K562 (cell line): ENCODE results near the gene PRMT3. TPM values are rescaled to one million over a fixed set of nuclear protein-coding genes. Genes with fewer than 3 reads are reported as not detected.

Source experiments
- CBFA2T2 ChIP-seq: fragments of 450-650 bp; conservative IDR thresholded peaks from 2 replicates; pipeline ENCODE4 v1.6.1; 2017; ENCODE audit warnings: mild to moderate bottlenecking
- EGR1 ChIP-seq: fragments of 450-650 bp; conservative IDR thresholded peaks from 2 replicates; pipeline ENCODE4 v1.6.1; 2017; ENCODE audit warnings: mild to moderate bottlenecking
- GATAD2B ChIP-seq: fragments of 450-650 bp; IDR thresholded peaks from 2 replicates; pipeline ENCODE4 v1.6.1; 2017; ENCODE audit warnings: mild to moderate bottlenecking, borderline replicate concordance
- HDAC2 ChIP-seq: fragments of 450-650 bp; IDR thresholded peaks from 2 replicates; pipeline ENCODE4 v1.6.1; 2016; ENCODE audit warnings: mild to moderate bottlenecking
- HMBOX1 ChIP-seq: sonication (generic); IDR thresholded peaks from 2 replicates; pipeline ENCODE4 v1.6.1; 2016
- KDM1A ChIP-seq, 2 experiments: fragments of 450-650 bp; IDR thresholded peaks; 2 replicates each; pipeline ENCODE4 v1.6.1; 2016; ENCODE audit warnings: mild to moderate bottlenecking in 2 of 2
- MYBL2 ChIP-seq, 2 experiments: fragments of 450-650 bp in 1 of 2; sonication (generic) in 1 of 2; formaldehyde crosslinking in 1 of 2; IDR thresholded peaks; 2 replicates each; pipeline versions ENCODE4 v1.6.1 to v1.8.1; 2017 to 2022; ENCODE audit warnings: borderline replicate concordance in 1 of 2, inconsistent platforms in 1 of 2, low read depth in 1 of 2, mild to moderate bottlenecking in 1 of 2, missing genetic modification reagents in 1 of 2, moderate library complexity in 1 of 2
- OTX1 ChIP-seq: fragments of 450-650 bp; formaldehyde crosslinking; IDR thresholded peaks from 2 replicates; pipeline ENCODE4 v1.4.0; 2022; ENCODE audit warnings: mild to moderate bottlenecking
- PML ChIP-seq: IDR thresholded peaks from 2 replicates; pipeline ENCODE4 v1.6.1; 2012; ENCODE audit warnings: low read length, inconsistent platforms
- TAF9B ChIP-seq: fragments of 450-650 bp; IDR thresholded peaks from 2 replicates; pipeline ENCODE4 v1.6.1; 2018; ENCODE audit warnings: mild to moderate bottlenecking; ENCODE audit not compliant: partially characterized antibody
- TFAP4 ChIP-seq: sonication (generic); formaldehyde crosslinking; IDR thresholded peaks from 2 replicates; pipeline ENCODE4 v1.8.0; 2022; ENCODE audit warnings: missing genetic modification reagents, mild to moderate bottlenecking, moderate library complexity, borderline replicate concordance
- THAP7 ChIP-seq: fragments of 250-450 bp; sonication (Bioruptor Pico); IDR thresholded peaks from 2 replicates; pipeline ENCODE4 v1.5.0; 2021
- WHSC1 ChIP-seq: IDR thresholded peaks from one replicate; pipeline ENCODE4 v1.6.1; 2012; ENCODE audit warnings: low read length, control low read depth, inconsistent platforms
- YY1 ChIP-seq, 3 experiments: IDR thresholded peaks; 2 replicates each; pipeline ENCODE4 v1.6.1; 2011; ENCODE audit warnings: low read length in 2 of 3, mild to moderate bottlenecking in 2 of 3, moderate library complexity in 2 of 3, borderline replicate concordance in 1 of 3, control low read depth in 1 of 3, low read depth in 1 of 3; ENCODE audit not compliant: insufficient read depth in 3 of 3, insufficient replicate concordance in 2 of 3, control insufficient read depth in 1 of 3, insufficient read length in 1 of 3; ENCODE audit errors: extremely low read depth in 1 of 3
- ZBTB2 ChIP-seq: fragments of 450-650 bp; IDR thresholded peaks from 2 replicates; pipeline ENCODE4 v1.6.1; 2016; ENCODE audit warnings: antibody characterized with exemption
- ZNF124 ChIP-seq: sonication (generic); formaldehyde crosslinking; IDR thresholded peaks from 2 replicates; pipeline ENCODE4 v1.8.1; 2022; ENCODE audit warnings: missing genetic modification reagents
- ZNF280A ChIP-seq: fragments of 450-650 bp; IDR thresholded peaks from 2 replicates; pipeline ENCODE4 v1.6.1; 2018; ENCODE audit warnings: mild to moderate bottlenecking, low read depth; ENCODE audit not compliant: partially characterized antibody
- polyA plus RNA-seq, 8 experiments: library from polyadenylated mRNA; depleted of rRNA in 4 of 8; stranded (reverse) in 5 of 8; unstranded in 3 of 8; fragments of >200 nt; fragmentation: Nextera tagmentation in 2 of 8; fragmentation: Illumina TruSeq in 1 of 8; extraction: Ambion mirVana in 2 of 8; extraction: Trizol in 1 of 8; gene quantifications; 2 replicates each; pipeline versions ENCODE4 v1.2.1 to v1.2.3, GENCODE V29; 2011 to 2014; ENCODE audit warnings: inconsistent platforms in 1 of 8, missing spikeins in 1 of 8
- total RNA-seq, 7 experiments: library from RNA; depleted of rRNA in 6 of 7; stranded (reverse); fragments of >200 nt in 6 of 7; fragmentation: Illumina TruSeq in 2 of 7; extraction: Trizol in 2 of 7; gene quantifications; 2 replicates each; pipeline versions ENCODE4 v1.2.1 to v1.2.3, GENCODE V29; 2011 to 2021; ENCODE audit warnings: low replicate concordance in 1 of 7
- TF ChIP-seq, protein P1 (sequence below): fragments of 450-650 bp; IDR thresholded peaks from 2 replicates; pipeline ENCODE4 v1.6.1; 2017; ENCODE audit warnings: antibody characterized with exemption, mild to moderate bottlenecking

PRMT3 gene
- total and polyA plus RNA-seq, 9 of the 15 experiments (the other 6 are each of a cell fraction or from before 2014, with no cell fraction given) = 24.0 to 62.1 (median 44.7) TPM

DNA sequence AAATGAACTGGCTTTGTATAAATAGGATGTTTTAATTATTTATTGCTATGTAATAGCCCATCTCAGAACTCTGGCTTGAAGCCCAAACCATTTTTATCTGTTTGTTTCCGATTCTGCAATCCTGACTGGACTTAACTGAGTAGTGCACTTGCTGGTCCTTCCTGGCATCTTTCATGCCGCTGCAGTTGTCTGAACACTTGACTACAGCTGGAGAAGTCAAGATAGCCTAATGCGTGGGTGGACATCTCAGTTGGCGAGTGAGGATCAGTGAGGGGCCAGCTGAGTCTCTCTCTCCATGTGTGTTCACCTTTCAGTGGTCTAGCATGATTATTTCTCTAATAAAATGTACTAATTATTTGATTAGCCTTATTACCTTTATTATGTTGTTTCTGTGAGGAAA, 105.8 kb downstream of the PRMT3 start (continued):
- TF ChIP-seq HMBOX1 (peak; percentile 71; the same call in 1 of the 2 replicates), MYBL2 (IDR thresholded peaks at IDR 0.05; ENCODE audit: low read depth) (0 out of 2 replicates have a peak, but pooled peaks have one; percentile 16), MYBL2 (CRISPR knock-in tag; IDR thresholded peaks at IDR 0.05; ENCODE audit: borderline replicate concordance) (no peak), YY1 (IDR thresholded peaks at IDR 0.05; ENCODE audit: borderline replicate concordance in 1 of 3, control insufficient read depth in 1 of 3, extremely low read depth in 1 of 3, insufficient read depth in 3 of 3, insufficient read length in 1 of 3, insufficient replicate concordance in 2 of 3, low read depth in 1 of 3, low read length in 2 of 3) (peak in 1 of 3 experiments; percentile 8), CBFA2T2 (peak; percentile 92), TAF9B (peak; percentile 71), KDM1A (IDR thresholded peaks at IDR 0.05) (peak; percentile 77 to 84; a peak in 3 of 4 replicates), OTX1 (CRISPR knock-in tag) (no peak), ZBTB2 (no peak), EGR1 (peak; percentile 99), GATAD2B (no peak), ZNF280A (no peak), WHSC1 (no peak), HDAC2 (0 out of 2 replicates have a peak, but pooled peaks have one; percentile 25), THAP7 (CRISPR knock-in tag) (no peak), PML (peak; percentile 74), ZNF124 (CRISPR knock-in tag) (no peak), TFAP4 (peak; percentile 91)
- TF ChIP-seq, protein P1, sequence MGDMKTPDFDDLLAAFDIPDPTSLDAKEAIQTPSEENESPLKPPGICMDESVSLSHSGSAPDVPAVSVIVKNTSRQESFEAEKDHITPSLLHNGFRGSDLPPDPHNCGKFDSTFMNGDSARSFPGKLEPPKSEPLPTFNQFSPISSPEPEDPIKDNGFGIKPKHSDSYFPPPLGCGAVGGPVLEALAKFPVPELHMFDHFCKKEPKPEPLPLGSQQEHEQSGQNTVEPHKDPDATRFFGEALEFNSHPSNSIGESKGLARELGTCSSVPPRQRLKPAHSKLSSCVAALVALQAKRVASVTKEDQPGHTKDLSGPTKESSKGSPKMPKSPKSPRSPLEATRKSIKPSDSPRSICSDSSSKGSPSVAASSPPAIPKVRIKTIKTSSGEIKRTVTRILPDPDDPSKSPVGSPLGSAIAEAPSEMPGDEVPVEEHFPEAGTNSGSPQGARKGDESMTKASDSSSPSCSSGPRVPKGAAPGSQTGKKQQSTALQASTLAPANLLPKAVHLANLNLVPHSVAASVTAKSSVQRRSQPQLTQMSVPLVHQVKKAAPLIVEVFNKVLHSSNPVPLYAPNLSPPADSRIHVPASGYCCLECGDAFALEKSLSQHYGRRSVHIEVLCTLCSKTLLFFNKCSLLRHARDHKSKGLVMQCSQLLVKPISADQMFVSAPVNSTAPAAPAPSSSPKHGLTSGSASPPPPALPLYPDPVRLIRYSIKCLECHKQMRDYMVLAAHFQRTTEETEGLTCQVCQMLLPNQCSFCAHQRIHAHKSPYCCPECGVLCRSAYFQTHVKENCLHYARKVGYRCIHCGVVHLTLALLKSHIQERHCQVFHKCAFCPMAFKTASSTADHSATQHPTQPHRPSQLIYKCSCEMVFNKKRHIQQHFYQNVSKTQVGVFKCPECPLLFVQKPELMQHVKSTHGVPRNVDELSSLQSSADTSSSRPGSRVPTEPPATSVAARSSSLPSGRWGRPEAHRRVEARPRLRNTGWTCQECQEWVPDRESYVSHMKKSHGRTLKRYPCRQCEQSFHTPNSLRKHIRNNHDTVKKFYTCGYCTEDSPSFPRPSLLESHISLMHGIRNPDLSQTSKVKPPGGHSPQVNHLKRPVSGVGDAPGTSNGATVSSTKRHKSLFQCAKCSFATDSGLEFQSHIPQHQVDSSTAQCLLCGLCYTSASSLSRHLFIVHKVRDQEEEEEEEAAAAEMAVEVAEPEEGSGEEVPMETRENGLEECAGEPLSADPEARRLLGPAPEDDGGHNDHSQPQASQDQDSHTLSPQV = peak; percentile 62; the same call in 1 of the 2 replicates
